DOHH2 (cell line): ENCODE results near the gene NCAM2.

Experiments
- EZH2phosphoT487 ChIP-seq: fragments of 200-600 bp; sonication (generic); IDR thresholded peaks from 2 replicates; pipeline ENCODE4 v1.6.1; 2017; ENCODE audit warnings: borderline replicate concordance, mild to moderate bottlenecking, antibody characterized with exemption, low read length, moderate library complexity, mixed read lengths
- TF ChIP-seq, protein P1 (sequence below): fragments of 200-600 bp; sonication (generic); IDR thresholded peaks from one replicate; pipeline ENCODE4 v1.5.1; 2014; ENCODE audit warnings: antibody characterized with exemption, mild to moderate bottlenecking, low read depth, low read length; ENCODE audit not compliant: poor library complexity, severe bottlenecking

DNA sequence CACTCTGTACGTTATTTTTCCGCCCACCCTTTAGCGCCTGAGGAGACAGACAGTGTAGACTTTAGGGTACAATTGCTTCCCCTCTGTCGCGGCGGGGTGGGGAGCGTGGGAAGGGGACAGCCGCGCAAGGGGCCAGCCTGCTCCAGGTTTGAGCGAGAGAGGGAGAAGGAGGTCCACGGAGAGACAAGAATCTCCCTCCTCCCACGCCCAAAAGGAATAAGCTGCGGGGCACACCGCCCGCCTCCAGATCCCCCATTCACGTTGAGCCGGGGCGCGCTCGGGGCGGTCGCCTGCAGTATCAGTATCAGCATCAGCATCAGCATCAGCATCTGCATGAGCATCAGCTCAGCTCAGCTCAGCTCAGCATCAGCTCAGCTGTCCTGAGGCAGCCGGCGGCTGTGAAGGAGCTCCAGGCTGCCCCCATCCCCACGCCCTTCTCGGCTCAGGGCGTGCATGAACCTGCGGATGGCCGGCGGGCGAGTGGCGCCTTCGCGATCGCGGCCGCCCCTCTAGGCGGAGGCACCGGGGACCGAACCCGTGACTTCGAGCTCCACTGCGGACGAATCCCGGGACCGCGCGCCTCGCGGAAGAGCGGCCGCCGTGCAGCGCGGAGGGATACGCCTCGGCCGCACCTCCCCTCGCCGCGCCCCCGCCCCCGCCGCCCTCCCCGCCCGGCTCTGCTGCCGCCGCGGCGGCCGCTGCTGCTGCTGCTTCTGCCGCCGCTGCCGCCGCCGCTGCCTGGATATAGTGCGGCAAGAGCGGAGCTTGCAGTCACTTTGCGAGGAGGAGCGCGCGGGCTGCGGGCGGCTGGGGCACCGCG lies at the start of gene NCAM2:
- TF ChIP-seq EZH2phosphoT487 = no peak
- TF ChIP-seq, protein P1, sequence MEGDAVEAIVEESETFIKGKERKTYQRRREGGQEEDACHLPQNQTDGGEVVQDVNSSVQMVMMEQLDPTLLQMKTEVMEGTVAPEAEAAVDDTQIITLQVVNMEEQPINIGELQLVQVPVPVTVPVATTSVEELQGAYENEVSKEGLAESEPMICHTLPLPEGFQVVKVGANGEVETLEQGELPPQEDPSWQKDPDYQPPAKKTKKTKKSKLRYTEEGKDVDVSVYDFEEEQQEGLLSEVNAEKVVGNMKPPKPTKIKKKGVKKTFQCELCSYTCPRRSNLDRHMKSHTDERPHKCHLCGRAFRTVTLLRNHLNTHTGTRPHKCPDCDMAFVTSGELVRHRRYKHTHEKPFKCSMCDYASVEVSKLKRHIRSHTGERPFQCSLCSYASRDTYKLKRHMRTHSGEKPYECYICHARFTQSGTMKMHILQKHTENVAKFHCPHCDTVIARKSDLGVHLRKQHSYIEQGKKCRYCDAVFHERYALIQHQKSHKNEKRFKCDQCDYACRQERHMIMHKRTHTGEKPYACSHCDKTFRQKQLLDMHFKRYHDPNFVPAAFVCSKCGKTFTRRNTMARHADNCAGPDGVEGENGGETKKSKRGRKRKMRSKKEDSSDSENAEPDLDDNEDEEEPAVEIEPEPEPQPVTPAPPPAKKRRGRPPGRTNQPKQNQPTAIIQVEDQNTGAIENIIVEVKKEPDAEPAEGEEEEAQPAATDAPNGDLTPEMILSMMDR = no peak
